Activated CD4-positive, alpha-beta T cell treated with anti-CD3 and anti-CD28 coated beads for 4 hours (primary cell): ENCODE results near the gene BARHL1.
A peak's percentile ranks its signal among the peaks of the same experiment; 100 is the strongest.
"Not testable (repeated sequence)": the region's sequence is repeated elsewhere in the genome, so short reads cannot be mapped to it uniquely, and the experiment has no call there.

ENCODE experiments used
- DNase-seq, 2 donors: peaks; one replicate each; pipeline ENCODE4 v3.0.0-alpha.2; 2020

Gene BARHL1

DNA sequence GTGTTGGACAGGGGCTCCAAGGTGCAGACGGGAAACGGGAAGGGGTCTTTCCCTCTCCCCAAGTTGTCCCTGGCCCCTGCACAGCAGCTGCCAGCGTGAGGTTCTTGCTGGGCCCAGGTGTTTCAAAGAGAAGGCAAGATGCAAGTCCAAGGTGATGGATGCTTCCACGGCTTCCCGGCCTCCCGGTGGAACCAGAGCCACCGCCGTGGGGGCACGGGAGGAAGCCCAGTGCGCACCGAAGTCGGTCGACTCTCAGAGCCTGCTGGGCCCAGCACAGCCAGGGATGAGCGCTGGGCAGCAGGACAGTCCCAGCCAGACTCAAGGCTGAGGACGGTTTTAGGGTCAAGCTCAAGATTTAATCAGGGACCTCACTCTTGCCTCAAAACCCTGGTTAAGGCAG is 25.2 kb upstream of the BARHL1 start:
- DNase-seq: no peak

DNA sequence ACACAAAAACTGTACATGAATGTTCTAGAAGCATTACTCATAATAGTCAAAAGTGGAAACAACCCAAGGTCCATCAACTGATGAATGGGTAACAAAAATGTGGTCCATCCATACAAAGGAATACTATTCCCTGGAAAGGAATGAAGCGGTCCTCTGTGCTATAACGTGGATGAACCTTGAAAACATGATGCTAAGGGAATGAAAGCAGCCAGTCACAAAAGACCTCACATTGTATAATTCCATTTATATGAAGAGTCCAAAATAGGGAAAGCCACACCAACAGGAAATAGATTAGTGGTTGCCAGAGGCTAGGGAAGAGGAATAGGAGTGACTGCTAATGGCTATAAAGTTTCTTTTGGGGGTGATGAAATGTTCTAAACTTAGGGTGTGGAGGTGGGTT is 22.7 kb upstream of the BARHL1 start:
- no peak for DNase-seq

DNA sequence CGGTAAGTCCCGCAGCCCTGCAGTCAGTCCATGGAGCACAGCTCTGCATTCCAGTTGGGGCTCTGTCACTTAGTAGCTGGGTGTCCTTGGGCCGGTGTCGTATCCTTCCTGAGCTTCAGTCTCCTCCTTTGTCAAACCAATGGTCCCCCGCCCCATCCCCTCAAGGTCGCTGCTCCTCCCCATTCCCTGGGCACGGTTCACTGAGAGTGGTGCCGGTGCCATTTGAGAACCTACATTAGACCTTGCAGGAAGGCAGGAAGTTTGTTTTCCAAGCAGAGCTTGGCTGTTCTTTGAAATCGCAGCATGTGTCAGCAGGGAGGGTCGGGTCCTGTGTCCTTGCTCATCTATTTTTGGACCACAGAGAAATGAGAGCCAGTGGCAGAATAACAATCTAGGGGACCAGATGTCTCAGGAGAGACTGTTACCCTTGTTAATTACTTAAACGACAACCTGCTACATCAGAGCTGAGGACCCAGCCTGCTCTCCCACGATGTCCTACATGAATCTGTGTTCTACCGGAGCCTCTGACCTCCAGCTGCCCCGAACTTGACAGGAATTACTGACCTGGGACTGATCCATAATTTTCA is 21.7 kb upstream of the BARHL1 start:
- DNase-seq: no peak

DNA sequence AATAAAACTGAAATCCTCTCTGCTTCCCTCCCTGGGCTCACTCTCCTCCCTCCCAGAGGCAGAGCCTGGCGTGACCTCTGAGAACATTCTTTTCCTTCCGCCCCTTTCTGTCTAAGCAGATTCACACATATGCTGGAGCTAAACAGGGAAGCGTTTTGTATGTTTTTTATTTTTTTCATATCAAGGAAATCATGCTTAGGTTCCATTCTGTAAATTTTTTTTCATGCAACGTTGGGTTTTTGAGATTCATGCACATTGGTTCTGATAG is 20.2 kb upstream of the BARHL1 start:
- DNase-seq: no peak

DNA sequence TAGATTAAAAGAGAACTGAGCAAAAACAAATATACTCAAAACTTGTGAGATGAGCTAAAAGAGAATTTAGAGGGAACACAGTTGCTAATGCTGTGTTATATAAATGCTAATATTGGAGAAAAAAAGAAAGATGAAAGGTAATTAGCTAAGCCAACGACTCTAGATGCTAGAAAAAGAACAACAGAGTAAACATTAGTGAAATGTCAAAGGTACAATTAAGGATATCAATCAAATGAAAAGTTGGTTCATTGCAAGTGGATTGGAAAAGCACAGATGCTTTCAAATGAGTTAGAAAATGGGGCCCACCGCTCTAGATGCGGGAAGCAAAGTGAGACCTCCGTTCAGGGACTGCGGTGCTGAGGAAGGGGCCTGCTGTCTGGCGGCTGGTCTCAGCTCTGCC is 17.9 kb upstream of the BARHL1 start:
- DNase-seq: no peak

DNA sequence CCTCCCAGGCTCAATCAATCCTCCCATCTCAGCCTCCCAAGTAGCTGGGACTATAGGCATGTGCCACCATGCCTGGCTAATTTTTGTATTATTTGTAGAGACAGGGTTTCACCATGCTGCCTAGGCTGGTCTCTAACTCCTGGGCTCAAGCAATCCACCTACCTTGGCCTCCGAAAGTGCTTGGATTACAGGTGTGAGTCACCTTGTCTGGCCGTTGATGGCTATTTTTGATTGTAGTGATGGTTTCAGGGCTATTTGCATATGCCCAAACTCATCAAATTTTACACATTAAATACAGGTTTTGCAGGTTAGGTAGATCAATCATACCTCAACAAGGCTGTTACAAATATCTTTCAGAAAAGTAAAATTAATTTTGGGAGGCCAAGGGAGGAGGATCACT is 13.6 kb upstream of the BARHL1 start:
- not testable (repeated sequence) for DNase-seq

DNA sequence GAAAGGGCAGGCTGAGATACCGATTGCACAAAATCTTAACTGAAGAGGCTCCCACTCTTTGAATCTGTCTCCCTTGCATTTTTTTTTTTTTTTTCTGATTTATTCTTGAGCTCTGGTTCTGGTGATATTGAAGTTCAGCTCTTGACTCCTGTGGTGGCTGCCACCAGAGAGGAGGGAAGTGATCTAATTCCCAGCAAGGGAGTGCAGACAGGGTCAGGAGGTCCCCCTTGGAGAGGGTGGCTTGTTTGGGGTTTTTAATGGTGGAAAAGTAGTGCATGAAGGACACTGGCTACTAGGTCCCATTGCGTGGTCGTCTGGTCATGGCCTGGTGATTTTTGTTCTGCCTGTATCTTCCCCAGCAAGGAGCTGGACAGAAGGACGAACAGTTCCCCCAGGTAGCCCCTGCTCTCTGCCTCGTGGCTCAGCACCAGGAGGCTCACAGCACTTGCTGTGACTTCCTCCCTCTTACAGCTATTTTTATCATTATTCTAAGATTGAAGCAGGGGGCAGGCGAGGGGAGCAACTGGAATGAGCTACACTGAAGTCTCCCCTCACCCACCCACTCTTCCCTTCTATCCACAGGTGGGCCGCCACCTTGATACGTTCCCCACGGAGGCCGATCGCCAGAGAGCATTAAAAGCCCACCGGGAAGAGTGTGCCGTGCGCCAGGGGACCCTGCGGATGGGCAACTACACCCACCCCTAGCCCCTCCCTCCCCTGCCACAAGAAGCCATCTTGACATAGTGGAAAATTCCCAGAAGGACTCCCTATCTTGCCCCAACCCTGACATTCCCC is 10.4 kb upstream of the BARHL1 start:
- DNase-seq: no peak

DNA sequence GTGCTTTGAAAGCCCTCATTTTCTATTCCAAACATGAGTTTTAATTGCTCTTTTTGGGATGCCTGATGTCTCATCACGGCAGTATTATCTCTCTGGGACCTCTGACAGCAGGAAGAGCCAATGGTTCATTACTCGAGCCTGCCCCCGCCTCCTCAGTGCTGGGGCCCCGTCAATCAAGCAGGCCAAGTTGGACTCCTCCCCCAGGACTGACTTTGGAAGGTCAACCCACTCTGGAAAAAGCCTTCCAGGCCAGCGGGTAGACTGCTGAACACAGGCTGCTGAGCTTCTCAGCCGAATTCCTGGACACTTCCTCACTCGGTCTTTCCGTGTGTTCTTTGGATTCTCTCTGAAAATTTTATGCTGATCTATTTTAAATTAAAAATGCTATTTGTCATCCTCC is 9.5 kb upstream of the BARHL1 start:
- DNase-seq: no peak

DNA sequence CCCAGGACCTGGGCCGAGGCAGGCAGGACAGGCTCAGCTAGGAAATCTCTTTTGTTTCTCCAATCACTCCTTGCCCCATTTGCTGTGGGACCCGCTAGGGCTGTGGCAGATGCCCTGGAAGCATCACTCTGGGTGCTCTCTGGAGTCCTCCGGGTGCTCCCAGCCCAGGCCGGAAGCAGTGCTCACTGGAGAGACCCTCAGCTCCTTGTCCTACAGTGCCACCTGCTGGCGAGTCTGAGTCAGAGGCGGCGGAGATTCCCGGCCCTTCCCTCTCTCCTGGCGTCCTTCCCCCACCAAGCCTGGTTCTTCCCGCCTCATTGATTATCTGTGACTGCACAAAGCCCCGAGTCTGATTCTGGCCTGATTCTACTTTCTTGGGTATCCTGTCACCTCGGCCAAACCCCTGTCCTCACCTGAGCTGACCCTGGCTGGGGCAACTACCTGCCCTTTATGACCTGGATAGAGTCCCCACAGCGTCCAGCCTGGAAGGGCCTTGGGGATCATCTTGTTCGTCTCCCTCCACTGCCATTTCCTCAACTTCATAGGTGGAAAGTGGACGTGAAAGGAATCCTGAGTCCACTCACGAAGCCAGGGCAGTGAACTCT is 7.3 kb upstream of the BARHL1 start:
- DNase-seq: peak; percentile 17 to 26

DNA sequence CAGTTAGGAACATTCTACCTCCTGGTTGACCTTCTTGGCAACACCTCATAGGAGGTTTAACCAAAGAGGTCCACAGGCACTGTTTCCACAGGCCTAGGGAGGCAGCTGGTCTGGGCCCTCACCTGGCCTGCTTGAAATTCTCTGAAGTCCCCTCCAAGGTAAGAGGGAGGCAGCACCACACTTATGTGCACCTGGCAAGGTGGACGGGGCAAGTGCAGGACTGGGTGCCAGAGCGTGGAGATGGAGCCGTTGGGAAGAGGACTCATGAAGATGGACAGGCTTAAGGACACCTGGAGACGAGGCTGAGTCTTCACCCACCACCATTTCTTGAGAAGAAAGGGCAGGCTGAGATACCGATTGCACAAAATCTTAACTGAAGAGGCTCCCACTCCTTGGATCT is 6.6 kb upstream of the BARHL1 start:
- no peak for DNase-seq

DNA sequence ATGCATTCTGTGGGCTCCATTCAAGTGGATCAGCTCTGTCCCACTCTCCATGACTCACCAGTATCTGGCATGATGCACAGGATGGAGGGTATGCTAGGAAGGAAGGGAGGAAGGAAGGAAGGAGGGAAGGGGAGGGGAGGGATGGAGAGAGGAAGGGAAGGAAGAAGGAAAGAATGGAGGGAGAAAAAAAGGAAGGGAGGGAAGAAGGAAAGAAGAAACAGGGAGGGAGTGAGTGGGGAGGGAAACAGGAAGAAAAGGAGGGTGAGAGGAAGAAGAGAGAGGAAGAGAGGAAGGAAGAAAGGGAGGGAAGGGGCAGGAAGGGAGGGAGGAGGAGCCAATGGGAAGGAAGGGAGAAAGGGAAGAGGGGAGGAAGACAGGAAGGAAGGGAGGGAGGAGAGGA is 5.3 kb upstream of the BARHL1 start:
- no peak for DNase-seq

DNA sequence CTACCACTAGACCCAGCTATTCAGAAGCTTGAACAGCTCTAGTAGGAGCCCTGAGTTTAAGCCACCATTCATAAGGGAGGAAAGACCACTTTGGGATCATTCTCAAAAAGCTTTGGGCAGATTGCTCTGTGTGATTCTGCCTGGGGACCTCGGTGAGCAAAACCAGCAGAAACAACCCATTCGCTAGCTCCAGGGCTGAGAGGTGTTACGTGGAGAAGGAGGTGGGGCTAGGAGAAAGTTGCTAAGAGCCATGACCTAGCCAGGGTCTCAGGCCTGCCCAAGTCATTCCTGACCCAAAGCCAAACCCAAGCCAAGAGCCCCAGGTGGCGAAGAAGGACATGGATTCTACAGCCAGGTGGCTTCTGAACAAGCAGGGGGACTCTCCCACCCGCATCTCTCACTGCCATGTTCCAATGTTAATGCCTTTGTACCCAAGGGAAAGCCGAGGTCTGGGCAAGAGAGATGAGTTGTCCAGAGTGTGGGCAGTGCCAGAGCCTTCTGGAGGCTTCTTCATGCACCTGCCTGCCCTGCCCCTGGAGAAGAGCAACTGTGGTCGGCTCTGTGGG is 4.0 kb upstream of the BARHL1 start:
- no peak for DNase-seq

DNA sequence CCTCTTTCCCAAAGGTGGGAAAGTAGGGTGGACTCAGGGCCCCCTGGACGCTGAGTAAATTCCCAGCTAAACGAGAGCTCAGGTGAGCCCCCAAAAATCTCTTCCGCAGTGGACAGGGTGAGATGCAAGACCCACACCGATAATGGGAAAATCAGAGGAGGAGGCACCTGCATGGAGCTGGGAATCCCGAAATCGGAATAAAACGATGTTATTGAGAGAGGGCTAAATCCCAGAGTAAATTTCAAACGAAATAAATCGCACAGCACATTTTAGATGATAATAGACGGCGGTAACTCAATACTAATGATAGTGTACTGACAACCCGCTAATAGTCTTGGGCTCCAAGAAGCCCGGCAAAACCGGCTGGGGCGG is 3.0 kb upstream of the BARHL1 start:
- no peak for DNase-seq

DNA sequence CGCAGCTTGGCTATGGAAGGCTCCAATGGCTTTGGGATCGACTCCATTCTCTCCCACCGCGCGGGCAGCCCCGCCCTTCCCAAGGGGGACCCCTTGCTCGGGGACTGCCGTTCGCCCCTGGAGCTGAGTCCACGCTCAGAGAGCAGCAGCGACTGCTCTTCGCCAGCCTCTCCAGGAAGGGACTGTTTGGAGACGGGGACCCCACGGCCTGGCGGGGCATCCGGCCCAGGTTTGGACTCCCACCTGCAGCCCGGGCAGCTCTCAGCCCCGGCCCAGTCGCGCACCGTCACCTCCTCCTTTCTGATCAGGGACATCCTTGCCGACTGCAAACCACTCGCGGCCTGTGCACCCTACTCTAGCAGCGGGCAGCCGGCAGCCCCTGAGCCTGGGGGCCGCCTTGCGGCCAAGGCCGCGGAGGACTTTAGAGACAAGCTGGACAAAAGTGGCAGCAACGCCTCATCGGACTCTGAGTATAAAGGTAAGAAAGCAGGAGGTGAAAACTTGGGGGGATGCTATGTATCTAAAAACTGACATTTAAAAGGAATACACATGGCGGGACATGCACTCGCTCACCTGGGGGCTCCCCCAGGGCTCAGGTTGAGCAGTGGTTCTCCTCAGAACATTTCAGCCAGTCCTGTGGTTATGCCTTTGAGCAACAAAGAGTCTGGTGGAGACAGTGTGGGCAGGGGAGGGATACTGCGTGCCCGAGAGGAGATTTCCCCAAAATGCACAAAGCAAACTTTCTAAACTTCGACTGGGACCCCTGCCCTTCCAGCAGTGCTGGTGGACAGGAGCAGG is 579 bp downstream of the BARHL1 start:
- DNase-seq: no peak

DNA sequence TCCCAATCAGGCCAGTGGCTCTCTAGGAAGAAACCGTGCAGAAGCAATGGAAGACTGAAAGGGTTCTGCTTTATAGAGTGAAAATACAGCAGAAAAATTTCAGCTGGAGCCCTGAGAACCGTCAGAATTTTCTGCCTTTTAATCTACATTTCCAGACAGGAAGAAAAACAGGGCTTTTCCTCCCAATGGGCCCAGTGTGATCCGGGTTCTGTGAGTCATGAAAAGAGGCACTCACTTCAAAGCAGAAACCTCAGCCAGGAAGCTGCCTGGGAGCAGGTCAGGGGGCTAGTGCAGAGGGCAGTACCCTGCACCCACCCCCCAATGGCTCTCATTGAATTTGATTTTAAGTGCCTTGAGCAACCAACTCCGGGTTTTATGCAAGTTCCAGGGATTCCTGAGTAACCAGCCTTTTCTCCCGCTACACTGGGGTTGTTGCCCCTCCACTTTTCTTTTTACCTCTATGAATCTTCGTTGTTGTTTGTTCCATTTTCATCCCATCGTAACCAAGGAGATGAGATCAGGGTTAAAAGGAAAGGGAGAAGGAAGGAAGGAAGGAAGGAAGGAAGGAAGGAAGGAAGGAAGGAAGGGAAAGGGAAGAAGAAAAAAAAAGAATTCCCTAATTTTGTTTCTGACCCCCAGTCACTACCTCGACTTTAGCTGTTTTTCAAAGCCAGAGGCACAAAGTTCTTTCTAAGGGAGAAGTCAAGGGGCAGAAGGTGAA is 1.3 kb downstream of the BARHL1 start:
- DNase-seq: no peak

DNA sequence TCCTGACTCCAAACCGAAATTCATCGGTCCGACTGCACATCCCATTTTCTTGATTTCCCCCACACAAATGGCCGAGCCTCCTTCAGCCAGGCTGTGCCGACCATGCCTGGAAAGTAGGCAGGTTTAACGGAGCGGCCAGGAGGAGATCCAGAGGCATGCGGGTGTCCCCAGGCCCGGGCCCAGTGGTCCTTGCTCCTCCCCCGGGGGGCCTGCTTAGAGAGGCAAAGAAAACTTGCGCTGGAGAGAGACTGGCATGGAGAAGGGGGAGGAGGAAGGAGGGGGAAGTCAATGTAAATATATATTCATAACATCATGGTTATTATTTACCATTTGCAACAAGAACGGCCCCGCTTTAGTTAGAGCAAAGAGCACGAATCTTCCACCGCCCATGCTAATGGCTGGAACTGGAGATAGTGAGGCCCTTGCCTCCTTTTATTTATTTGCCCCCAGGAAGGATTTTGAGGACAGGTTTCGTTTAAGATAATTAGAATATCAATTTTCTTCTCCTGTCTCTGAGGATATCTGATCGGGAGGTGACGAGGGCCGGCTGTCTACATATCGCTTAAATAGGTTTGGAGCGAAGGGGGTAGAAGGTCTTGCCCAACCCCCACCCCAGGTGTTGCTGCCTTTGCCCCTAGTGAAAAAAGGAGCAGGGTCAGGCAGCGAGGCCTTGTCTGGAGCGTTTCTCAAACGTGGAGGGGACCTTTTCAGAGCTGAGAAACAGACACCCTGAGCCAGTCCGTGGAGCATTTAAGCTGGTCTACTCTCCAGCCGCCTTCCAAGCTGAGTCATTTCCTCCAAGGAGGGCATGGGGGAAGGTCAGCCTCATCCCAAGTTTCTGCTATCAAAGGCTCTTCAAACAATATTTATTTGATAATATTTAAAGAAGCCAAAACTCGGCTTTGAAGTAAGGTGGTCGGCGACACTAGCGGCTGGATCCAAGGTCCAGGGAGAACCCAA is 2.5 kb downstream of the BARHL1 start:
- no peak for DNase-seq

DNA sequence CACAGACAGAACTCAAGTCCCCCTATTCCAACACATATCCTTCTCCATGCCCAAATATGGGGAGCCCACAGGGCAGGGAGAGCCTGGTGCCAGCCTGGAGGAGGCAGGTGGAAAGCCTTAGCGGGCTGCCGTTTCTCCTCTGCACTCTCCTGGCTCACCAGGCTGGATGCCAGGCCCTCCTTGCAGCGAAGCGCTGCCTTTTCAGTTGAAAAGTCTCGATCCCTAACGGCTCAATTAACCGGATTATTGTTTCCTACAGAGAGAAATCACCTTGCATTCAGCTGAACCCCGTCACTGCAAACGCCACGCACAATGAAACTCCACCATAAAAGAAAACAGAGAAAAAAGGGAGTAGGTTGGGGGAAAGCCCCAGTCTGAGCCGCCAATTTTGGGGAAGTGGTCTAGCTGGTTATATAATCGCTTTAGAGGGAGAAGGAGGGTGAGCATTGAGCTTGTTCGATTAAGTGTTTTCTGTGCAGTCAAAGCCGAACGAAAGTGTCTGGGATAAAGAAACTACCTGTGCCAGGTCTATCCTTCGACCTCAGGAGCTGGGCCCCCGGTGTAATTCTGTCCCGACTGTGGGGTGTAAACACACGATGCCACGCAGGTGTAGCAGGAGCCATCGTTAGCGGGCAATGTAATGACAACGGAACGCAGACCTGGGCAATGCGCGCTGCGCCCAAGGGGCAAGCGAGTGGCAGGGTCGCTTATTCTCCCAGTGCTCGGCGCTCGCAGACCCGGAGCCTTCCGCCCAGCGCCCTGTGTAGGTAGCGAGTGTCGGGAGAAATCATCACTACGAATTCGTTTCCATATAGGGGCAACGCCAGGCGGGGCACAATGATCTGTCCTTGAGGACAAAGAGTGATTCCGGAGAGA is 3.8 kb downstream of the BARHL1 start:
- DNase-seq: no peak

DNA sequence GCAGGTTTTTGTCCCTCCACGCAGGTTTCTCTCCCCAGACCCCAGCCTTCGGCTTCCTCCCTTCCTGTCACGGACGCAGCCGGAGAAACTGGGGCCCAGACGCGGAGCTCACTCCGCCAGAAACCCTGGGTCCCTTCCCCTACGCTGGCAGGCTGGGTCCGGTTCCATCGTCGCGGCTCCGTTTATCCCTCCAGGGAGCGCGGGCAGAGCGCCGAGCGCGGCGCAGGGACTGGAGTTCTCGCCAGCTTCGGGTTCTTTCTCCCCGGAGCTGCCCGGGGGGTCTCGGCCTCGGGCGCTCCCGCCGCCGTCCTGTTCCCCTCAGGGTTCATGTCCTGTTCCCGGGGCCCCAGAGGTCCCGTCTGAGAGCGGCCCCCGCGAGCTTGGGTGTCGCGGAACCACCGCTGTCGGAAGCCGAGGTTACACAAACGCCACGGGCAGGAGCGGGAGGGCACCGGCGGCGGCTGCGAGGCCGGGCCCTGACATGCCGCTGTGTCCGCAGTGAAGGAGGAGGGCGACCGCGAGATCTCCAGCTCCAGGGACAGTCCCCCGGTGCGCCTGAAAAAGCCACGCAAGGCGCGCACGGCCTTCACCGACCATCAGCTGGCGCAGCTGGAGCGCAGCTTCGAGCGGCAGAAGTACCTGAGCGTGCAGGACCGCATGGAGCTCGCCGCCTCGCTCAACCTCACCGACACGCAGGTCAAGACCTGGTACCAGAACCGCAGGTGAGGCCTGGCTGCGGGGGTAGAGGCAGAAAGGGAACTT is 4.6 kb downstream of the BARHL1 start:
- DNase-seq: no peak

DNA sequence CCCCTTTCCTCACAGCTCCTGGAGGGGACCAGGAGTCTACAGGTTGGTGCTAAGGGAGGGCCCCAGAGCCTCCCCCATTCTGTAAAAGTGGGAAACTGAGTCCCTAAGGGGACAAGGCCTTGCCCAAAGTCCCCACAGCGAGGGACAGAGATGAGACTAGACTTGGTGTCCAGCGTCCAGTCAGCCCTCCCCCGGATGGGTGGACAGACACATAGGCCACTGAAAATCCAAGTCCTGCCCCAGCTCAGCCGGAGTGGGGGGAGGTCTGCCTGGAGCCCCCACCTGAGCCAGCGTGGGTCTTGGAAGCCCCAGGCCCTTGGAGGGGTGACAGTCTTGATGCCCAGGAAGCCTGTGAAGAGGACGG is 5.2 kb downstream of the BARHL1 start:
- DNase-seq: no peak

DNA sequence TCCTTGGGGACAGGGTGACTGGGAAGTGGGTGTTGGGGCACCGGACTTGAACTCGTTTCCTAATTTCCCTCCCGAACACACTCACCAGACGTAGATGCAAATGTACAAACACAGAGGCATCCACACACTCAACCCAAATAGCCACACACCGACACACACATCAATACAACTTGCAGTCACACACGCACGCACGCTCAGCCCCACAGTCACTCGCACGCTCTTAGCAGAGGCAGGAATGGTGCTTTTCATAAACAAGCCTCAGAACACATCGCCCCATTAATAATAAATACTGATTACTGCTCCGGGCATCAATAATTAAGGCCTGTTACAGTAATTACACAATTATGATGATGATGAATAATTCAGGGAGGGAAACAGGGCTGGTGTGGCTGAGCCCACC is 5.7 kb downstream of the BARHL1 start:
- no peak for DNase-seq
